ENCODE measurements around the gene KLHL18. TPM values are rescaled to one million over a fixed set of nuclear protein-coding genes. Genes with fewer than 3 reads are reported as not detected.

The KLHL18 gene
- total and polyA plus RNA-seq, 2 of the 4 experiments (the other 2 are of a cell fraction), result 29.1 to 76.2 TPM

DNA sequence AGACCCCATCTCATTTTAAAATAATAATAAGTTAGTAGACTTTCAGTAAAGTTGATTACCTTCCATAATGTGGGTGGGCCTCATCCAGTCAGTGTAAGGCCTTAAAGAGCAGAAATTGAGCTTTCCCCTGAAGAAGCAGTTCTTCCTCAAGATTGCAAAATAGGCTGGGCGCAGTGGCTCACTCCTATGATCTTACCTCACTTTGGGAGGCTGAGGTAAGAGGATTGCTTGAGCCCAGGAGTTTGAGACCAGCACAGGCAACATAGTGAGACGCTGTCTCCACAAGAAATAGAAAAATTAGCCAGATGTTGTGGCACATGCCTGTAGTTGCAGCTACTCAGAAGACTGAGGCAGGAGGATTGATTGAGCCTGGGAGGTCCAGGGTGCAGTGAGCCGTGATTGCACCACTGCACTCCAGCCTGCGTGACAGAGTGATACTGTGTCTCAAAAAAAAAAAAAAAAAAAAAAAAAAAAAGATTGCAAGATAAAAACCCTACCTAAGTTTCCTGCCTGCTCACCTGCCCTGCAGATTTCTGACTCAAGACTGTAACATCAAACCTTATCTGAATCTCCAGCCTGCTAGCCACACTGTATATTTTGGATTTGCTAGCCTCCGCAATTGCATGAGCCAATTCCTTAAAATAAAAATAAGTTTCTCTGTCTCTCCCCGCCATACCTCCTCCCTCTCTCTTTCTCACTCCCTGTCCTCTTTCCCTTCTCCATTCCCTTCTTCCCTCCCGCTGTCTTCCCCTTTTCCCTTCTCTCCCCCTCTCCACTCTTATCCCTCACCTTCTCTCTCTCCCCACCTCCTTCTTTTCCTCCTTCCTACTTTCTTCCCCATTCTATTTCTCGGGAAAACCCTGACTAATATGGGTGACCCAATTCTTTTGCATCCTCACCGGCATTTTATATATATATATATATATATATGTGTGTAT, 16.9 kb downstream of the KLHL18 start:
- Histone ChIP-seq H3K27ac (ENCODE audit: insufficient read depth, low read length) (no peak overlapping the region), H4K20me1 (ENCODE audit: insufficient read depth, low read length) (peaks cover 9% of the 10 kb centered on the region; the same call in 1 of the 2 replicates), H3K56ac (ENCODE audit: extremely low read depth, insufficient read depth, low read length) (no peak overlapping the region), H4K91ac (ENCODE audit: insufficient read depth, low read depth, low read length) (no peak overlapping the region), H3K27me3 (ENCODE audit: control insufficient read depth, insufficient read depth, low read length) (no peaks in the 10 kb centered on the region), H3K9ac (ENCODE audit: low read depth, low read length) (no peak overlapping the region), H2BK15ac (ENCODE audit: low read depth, low read length) (no peak overlapping the region), H3K79me1 (ENCODE audit: low read depth in 1 of 2, low read length in 2 of 2) (peaks cover 24 to 67% of the 10 kb centered on the region in 2 experiments), H2AK9ac (replicated peaks; ENCODE audit: low read depth, low read length, poor library complexity) (no peak overlapping the region), H3K4me2 (ENCODE audit: low read depth, low read length) (no peak overlapping the region), H2AK5ac (ENCODE audit: low read depth, low read length) (no peak overlapping the region), H4K8ac (ENCODE audit: low read depth in 2 of 2, low read length in 2 of 2) (no peak overlapping the region), H3K14ac (replicated peaks; ENCODE audit: low read depth, low read length) (no peak overlapping the region), H4K5ac (ENCODE audit: low read depth, low read length) (no peak overlapping the region), H3K9me3 (ENCODE audit: control insufficient read depth, insufficient read depth, low read length) (no peaks in the 10 kb centered on the region), H2BK120ac (ENCODE audit: low read depth, low read length) (no peak overlapping the region), H3K4ac (ENCODE audit: low read depth, low read length) (no peak overlapping the region), H3K4me3 (ENCODE audit: insufficient read depth, low read depth, low read length) (no peak overlapping the region), H2BK5ac (ENCODE audit: low read depth, low read length, poor library complexity, severe bottlenecking) (no peak overlapping the region), H3K36me3 (ENCODE audit: control insufficient read depth, insufficient read depth, low read length) (peaks cover 7% of the 10 kb centered on the region; the same call in 1 of the 2 replicates), H3K18ac (ENCODE audit: low read depth, low read length) (no peak overlapping the region), H3K9me1 (ENCODE audit: insufficient read depth, low read length) (peaks cover 3% of the 10 kb centered on the region; the same call in 1 of the 2 replicates), H3K4me1 (ENCODE audit: control insufficient read depth, insufficient read depth, low read length) (0 out of 2 replicates have a peak, but pooled peaks cover 1% of the 10 kb centered on the region), H2AFZ (replicated peaks; ENCODE audit: low read length, poor library complexity) (no peak overlapping the region), H2BK20ac (ENCODE audit: low read depth, low read length) (no peak overlapping the region), H3K23ac (ENCODE audit: low read depth, low read length) (no peak overlapping the region)
- DNase-seq (no peak), ATAC-seq (ENCODE audit: low read depth) (no peak)
- TF ChIP-seq RAD21 (IDR thresholded peaks at IDR 0.05; ENCODE audit: low read length) (no peak), RCOR1 (IDR thresholded peaks at IDR 0.05; ENCODE audit: insufficient replicate concordance, low read length) (no peak), NFE2L2 (IDR thresholded peaks at IDR 0.05; ENCODE audit: low read depth, low read length) (no peak), POLR2A (IDR thresholded peaks at IDR 0.05; ENCODE audit: low read depth, low read length) (no peak), CHD1 (IDR thresholded peaks at IDR 0.05; ENCODE audit: low read depth, low read length) (no peak), MAZ (IDR thresholded peaks at IDR 0.05; ENCODE audit: borderline replicate concordance, low read depth, low read length) (no peak)
- TF ChIP-seq, protein P1, sequence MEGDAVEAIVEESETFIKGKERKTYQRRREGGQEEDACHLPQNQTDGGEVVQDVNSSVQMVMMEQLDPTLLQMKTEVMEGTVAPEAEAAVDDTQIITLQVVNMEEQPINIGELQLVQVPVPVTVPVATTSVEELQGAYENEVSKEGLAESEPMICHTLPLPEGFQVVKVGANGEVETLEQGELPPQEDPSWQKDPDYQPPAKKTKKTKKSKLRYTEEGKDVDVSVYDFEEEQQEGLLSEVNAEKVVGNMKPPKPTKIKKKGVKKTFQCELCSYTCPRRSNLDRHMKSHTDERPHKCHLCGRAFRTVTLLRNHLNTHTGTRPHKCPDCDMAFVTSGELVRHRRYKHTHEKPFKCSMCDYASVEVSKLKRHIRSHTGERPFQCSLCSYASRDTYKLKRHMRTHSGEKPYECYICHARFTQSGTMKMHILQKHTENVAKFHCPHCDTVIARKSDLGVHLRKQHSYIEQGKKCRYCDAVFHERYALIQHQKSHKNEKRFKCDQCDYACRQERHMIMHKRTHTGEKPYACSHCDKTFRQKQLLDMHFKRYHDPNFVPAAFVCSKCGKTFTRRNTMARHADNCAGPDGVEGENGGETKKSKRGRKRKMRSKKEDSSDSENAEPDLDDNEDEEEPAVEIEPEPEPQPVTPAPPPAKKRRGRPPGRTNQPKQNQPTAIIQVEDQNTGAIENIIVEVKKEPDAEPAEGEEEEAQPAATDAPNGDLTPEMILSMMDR (conservative IDR thresholded peaks at IDR 0.05; ENCODE audit: low read depth, low read length), result no peak
- intact Hi-C loops (cut with micrococcal nuclease), result no loop called here
- POLR2A ChIA-PET (ENCODE audit: unreplicated experiment), result no interaction called here
- dilution Hi-C loops (cut with HindIII; ENCODE audit: low sequenced_read_pairs, unreplicated experiment), result no loop called here
- CTCF ChIA-PET, result no interaction called here
- BruUV-seq (replicated peaks), result no TSS peak
- 80 to 100% methylated on average over 1 to 2 of the region's 9 CpGs for WGBS, 2 experiments (ENCODE audit: extremely low coverage in 2 of 2, insufficient read length in 1 of 2)
- in situ Hi-C loops (cut with MboI; ENCODE audit: low sequenced_read_pairs), result no loop called here

Data from IMR-90 (cell line).